ENCODE results near the gene SPACA6. TPM values are rescaled to one million over a fixed set of nuclear protein-coding genes. Genes with fewer than 3 reads are reported as not detected.
"Not testable (repeated sequence)": the region's sequence is repeated elsewhere in the genome, so short reads cannot be mapped to it uniquely, and the experiment has no call there.

The SPACA6 gene
- total RNA-seq (10 to 100 TPM; 15.4 to 25.7 (median 17.2) TPM), polyA plus RNA-seq (15.0 TPM)
- long read RNA-seq, donor 1, partial matches to known transcripts = 2 of 12 reads
- long read RNA-seq, donor 1, other reads (novel, unspliced or antisense) = 9 of 12 reads
- long read RNA-seq, donor 2, partial matches to known transcripts = 0 of 5 reads
- long read RNA-seq, donor 2, other reads (novel, unspliced or antisense) = 5 of 5 reads
- long read RNA-seq, donor 3, partial matches to known transcripts = 2 of 4 reads
- long read RNA-seq, donor 3, other reads (novel, unspliced or antisense) = 2 of 4 reads
- long read RNA-seq, donor 4, partial matches to known transcripts = 3 of 13 reads
- long read RNA-seq, donor 4, other reads (novel, unspliced or antisense) = 8 of 13 reads

GRCh38 chr19:51693260-51693659 lies at the start of gene SPACA6:
SPACA6 (plus strand) TSS chr19:51693330; CDS start chr19:51693527, 197 bp downstream.
- Histone ChIP-seq H3K4me3 (ENCODE audit: low read length) (no peak within 1 kb of the TSS), H3K27ac (ENCODE audit: low read length) (no peak within 1 kb of the TSS), H3K9me3 (ENCODE audit: control insufficient read depth, low read length) (no peaks in the 10 kb centered on the region), H3K27me3 (ENCODE audit: control insufficient read depth, insufficient read depth) (no peaks in the 10 kb centered on the region), H3K4me1 (ENCODE audit: control insufficient read depth, insufficient read depth, low read length) (peaks cover 2% of the 10 kb centered on the region)
- DNase-seq (peak in 1 of 3 donors; percentile 54), ATAC-seq (no peak)
- WGBS = 77% methylated on average over 8 of the region's 8 CpGs
- intact Hi-C loops (cut with DNase I) = no loop called here

GRCh38 chr19:51644636-51645271 lies 48.4 kb upstream of the SPACA6 start:
- ATAC-seq = no peak
- WGBS = 41% methylated on average over 11 of the region's 11 CpGs

GRCh38 chr19:51646730-51647129 lies 46.4 kb upstream of the SPACA6 start, which contains the start of gene SIGLEC14:
SIGLEC14 (minus strand) TSS chr19:51646825; CDS start chr19:51646759, 66 bp downstream.
- H3K9me3 ChIP-seq (ENCODE audit: control insufficient read depth, low read length); H3K4me1 ChIP-seq (ENCODE audit: control insufficient read depth, insufficient read depth, low read length); H3K27me3 ChIP-seq (ENCODE audit: control insufficient read depth, insufficient read depth); H3K4me3 ChIP-seq (ENCODE audit: low read length); DNase-seq; intact Hi-C loops (cut with DNase I); H3K27ac ChIP-seq (ENCODE audit: low read length): not testable (repeated sequence)
- 30% methylated on average over 5 of the region's 10 CpGs for WGBS
- ATAC-seq = peak; percentile 44 to 64

More at GRCh38 chr19:51644636-51645271, 48.4 kb upstream of the SPACA6 start:
- H3K4me3 ChIP-seq (ENCODE audit: low read length) = no peak overlapping the region
- H3K9me3 ChIP-seq (ENCODE audit: control insufficient read depth, low read length) = no peaks in the 10 kb centered on the region
- no peaks in the 10 kb centered on the region for H3K4me1 ChIP-seq (ENCODE audit: control insufficient read depth, insufficient read depth, low read length)
- no peaks in the 10 kb centered on the region for H3K27me3 ChIP-seq (ENCODE audit: control insufficient read depth, insufficient read depth)
- DNase-seq = no peak
- intact Hi-C loops (cut with DNase I) = no loop called here
- H3K27ac ChIP-seq (ENCODE audit: low read length) = no peak overlapping the region

- no peak overlapping the region for H3K4me3 ChIP-seq (ENCODE audit: low read length)
- no peak for ATAC-seq
- 86% methylated on average over 6 of the region's 6 CpGs for WGBS
- DNase-seq = no peak
- no peaks in the 10 kb centered on the region for H3K4me1 ChIP-seq (ENCODE audit: control insufficient read depth, insufficient read depth, low read length)
- no peaks in the 10 kb centered on the region for H3K9me3 ChIP-seq (ENCODE audit: control insufficient read depth, low read length)
- intact Hi-C loops (cut with DNase I) = no loop called here
- H3K27ac ChIP-seq (ENCODE audit: low read length) = no peak overlapping the region
- no peaks in the 10 kb centered on the region for H3K27me3 ChIP-seq (ENCODE audit: control insufficient read depth, insufficient read depth)
These were observed 45.8 kb upstream of the SPACA6 start for GRCh38 chr19:51647318-51647717.

GRCh38 chr19:51651216-51651846 lies 41.8 kb upstream of the SPACA6 start:
- WGBS = 63% methylated on average over 7 of the region's 7 CpGs
- intact Hi-C loops (cut with DNase I) = loop anchor here in 1 of 4 donors (10.0 kb wide), 1 partner anchor 317 kb away; no protein-coding TSS in a partner anchor
- no peaks in the 10 kb centered on the region for H3K27me3 ChIP-seq (ENCODE audit: control insufficient read depth, insufficient read depth)
- no peak overlapping the region for H3K4me3 ChIP-seq (ENCODE audit: low read length)
- no peak overlapping the region for H3K27ac ChIP-seq (ENCODE audit: low read length)
- peak; percentile 52 to 54 for ATAC-seq
- peak in 1 of 3 donors; percentile 63 for DNase-seq
- H3K4me1 ChIP-seq (ENCODE audit: control insufficient read depth, insufficient read depth, low read length) = no peaks in the 10 kb centered on the region
- H3K9me3 ChIP-seq (ENCODE audit: control insufficient read depth, low read length) = no peaks in the 10 kb centered on the region

- ATAC-seq (no peak), DNase-seq (no peak)
- H3K27ac ChIP-seq (ENCODE audit: low read length) = no peak overlapping the region
- H3K27me3 ChIP-seq (ENCODE audit: control insufficient read depth, insufficient read depth) = no peaks in the 10 kb centered on the region
- no peak overlapping the region for H3K4me3 ChIP-seq (ENCODE audit: low read length)
- 72% methylated on average over 4 of the region's 4 CpGs for WGBS
- no peaks in the 10 kb centered on the region for H3K4me1 ChIP-seq (ENCODE audit: control insufficient read depth, insufficient read depth, low read length)
- intact Hi-C loops (cut with DNase I) = loop anchor here in 1 of 4 donors (10.0 kb wide), 1 partner anchor 317 kb away; no protein-coding TSS in a partner anchor
- no peaks in the 10 kb centered on the region for H3K9me3 ChIP-seq (ENCODE audit: control insufficient read depth, low read length)
These were observed 40.9 kb upstream of the SPACA6 start for GRCh38 chr19:51652266-51652665.

- ATAC-seq (no peak), DNase-seq (no peak)
- no peaks in the 10 kb centered on the region for H3K27me3 ChIP-seq (ENCODE audit: control insufficient read depth, insufficient read depth)
- WGBS = 44% methylated on average over 2 of the region's 2 CpGs
- intact Hi-C loops (cut with DNase I) = loop anchor here in 1 of 4 donors (10.0 kb wide), 1 partner anchor 318 kb away; no protein-coding TSS in a partner anchor
- no peak overlapping the region for H3K4me3 ChIP-seq (ENCODE audit: low read length)
- no peaks in the 10 kb centered on the region for H3K4me1 ChIP-seq (ENCODE audit: control insufficient read depth, insufficient read depth, low read length)
- no peak overlapping the region for H3K27ac ChIP-seq (ENCODE audit: low read length)
- no peaks in the 10 kb centered on the region for H3K9me3 ChIP-seq (ENCODE audit: control insufficient read depth, low read length)
These were observed 40.0 kb upstream of the SPACA6 start for GRCh38 chr19:51653162-51653561.

GRCh38 chr19:51654783-51655182 lies 38.3 kb upstream of the SPACA6 start:
- intact Hi-C loops (cut with DNase I) = loop anchor here in 3 of 4 donors (5.0 to 10.0 kb wide), 2 partner anchors 182 to 320 kb away; no protein-coding TSS in a partner anchor
- 63% methylated on average over 4 of the region's 4 CpGs for WGBS
- ATAC-seq = no peak

GRCh38 chr19:51660975-51661600 lies 32.0 kb upstream of the SPACA6 start:
- DNase-seq = peak; percentile 73 to 83 (median 79)
- H3K27me3 ChIP-seq (ENCODE audit: control insufficient read depth, insufficient read depth) = no peaks in the 10 kb centered on the region
- no peaks in the 10 kb centered on the region for H3K4me1 ChIP-seq (ENCODE audit: control insufficient read depth, insufficient read depth, low read length)
- 16% methylated on average over 10 of the region's 10 CpGs for WGBS
- peak in 1 of 2 donors; percentile 72 for ATAC-seq
- H3K9me3 ChIP-seq (ENCODE audit: control insufficient read depth, low read length) = no peaks in the 10 kb centered on the region
- no peak overlapping the region for H3K27ac ChIP-seq (ENCODE audit: low read length)
- intact Hi-C loops (cut with DNase I) = no loop called here
- no peak overlapping the region for H3K4me3 ChIP-seq (ENCODE audit: low read length)

More at GRCh38 chr19:51654783-51655182, 38.3 kb upstream of the SPACA6 start:
- no peak overlapping the region for H3K27ac ChIP-seq (ENCODE audit: low read length)
- H3K4me3 ChIP-seq (ENCODE audit: low read length) = no peak overlapping the region
- H3K9me3 ChIP-seq (ENCODE audit: control insufficient read depth, low read length) = no peaks in the 10 kb centered on the region
- no peaks in the 10 kb centered on the region for H3K27me3 ChIP-seq (ENCODE audit: control insufficient read depth, insufficient read depth)
- no peak for DNase-seq
- H3K4me1 ChIP-seq (ENCODE audit: control insufficient read depth, insufficient read depth, low read length) = no peaks in the 10 kb centered on the region

- intact Hi-C loops (cut with DNase I) = no loop called here
- Histone ChIP-seq H3K9me3 (ENCODE audit: control insufficient read depth, low read length) (no peaks in the 10 kb centered on the region), H3K4me1 (ENCODE audit: control insufficient read depth, insufficient read depth, low read length) (no peaks in the 10 kb centered on the region), H3K27me3 (ENCODE audit: control insufficient read depth, insufficient read depth) (no peaks in the 10 kb centered on the region), H3K27ac (ENCODE audit: low read length) (no peak overlapping the region), H3K4me3 (ENCODE audit: low read length) (no peak overlapping the region)
- DNase-seq (no peak), ATAC-seq (no peak)
- WGBS = 56% methylated on average over 3 of the region's 3 CpGs
These were observed 29.5 kb upstream of the SPACA6 start for GRCh38 chr19:51663650-51664049.

All from right cardiac atrium (tissue), 5 donors.